ENCODE data around the gene BRSK2. TPM values are rescaled to one million over a fixed set of nuclear protein-coding genes. Genes with fewer than 3 reads are reported as not detected.

BRSK2 gene
- total RNA-seq, 1 donor from 2014 or later, result 6.9 TPM

GRCh38 chr11:1403721-1404460, 14.2 kb downstream of the BRSK2 start:
- Mint-ChIP-seq H3K36me3 (ENCODE audit: low read depth) (no peaks in the 10 kb centered on the region), H3K27me3 (ENCODE audit: low read depth) (no peaks in the 10 kb centered on the region), H3K4me3 (ENCODE audit: unreplicated experiment) (no peak overlapping the region), H3K4me1 (ENCODE audit: low read depth) (peaks cover 2% of the 10 kb centered on the region), H3K27ac (ENCODE audit: unreplicated experiment) (no peak overlapping the region), H3K9me3 (ENCODE audit: low read depth) (no peaks in the 10 kb centered on the region)
- DNase-seq (ENCODE audit: low spot score), result no peak
- TF ChIP-seq, protein P1, sequence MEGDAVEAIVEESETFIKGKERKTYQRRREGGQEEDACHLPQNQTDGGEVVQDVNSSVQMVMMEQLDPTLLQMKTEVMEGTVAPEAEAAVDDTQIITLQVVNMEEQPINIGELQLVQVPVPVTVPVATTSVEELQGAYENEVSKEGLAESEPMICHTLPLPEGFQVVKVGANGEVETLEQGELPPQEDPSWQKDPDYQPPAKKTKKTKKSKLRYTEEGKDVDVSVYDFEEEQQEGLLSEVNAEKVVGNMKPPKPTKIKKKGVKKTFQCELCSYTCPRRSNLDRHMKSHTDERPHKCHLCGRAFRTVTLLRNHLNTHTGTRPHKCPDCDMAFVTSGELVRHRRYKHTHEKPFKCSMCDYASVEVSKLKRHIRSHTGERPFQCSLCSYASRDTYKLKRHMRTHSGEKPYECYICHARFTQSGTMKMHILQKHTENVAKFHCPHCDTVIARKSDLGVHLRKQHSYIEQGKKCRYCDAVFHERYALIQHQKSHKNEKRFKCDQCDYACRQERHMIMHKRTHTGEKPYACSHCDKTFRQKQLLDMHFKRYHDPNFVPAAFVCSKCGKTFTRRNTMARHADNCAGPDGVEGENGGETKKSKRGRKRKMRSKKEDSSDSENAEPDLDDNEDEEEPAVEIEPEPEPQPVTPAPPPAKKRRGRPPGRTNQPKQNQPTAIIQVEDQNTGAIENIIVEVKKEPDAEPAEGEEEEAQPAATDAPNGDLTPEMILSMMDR (IDR thresholded peaks at IDR 0.05), result no peak

DNA sequence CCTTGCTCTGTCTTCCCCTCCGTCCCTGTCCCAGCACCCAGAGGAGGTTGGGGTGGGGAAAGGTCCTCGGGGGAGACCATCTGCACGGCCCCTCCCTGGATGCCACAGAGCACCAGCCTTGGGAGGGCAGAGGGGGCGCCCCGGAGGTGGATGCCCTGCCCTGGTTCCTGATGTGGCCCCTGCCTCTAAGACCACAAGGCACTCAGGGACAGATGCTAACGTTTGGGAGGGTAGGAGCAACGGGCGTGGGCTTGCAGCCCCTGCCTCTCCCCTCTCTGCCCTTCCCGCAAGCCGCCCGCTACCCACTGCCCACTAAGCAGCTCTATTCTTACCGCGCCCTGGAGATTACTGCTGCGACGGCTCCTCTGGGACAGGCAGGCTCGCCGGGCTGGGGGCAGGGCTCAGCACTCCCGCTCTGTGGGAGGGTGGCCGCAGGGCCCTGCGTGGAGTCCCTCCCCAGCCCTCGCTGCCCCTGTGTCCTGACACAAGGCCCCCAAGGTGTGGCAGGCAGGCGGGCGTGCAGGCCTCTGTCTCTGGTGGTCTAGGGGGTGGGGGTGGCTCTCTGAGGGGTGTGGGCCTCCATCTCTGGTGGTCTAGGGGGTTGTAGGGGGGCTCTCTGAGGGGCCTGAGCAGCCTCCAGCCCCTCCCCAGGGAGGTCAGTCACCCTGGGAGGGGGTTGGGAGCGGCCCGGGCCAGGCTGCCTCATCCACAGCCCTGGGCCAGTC, 14.9 kb downstream of the BRSK2 start:
- DNase-seq (ENCODE audit: low spot score), result no peak
- no peaks in the 10 kb centered on the region for H3K36me3 Mint-ChIP-seq (ENCODE audit: low read depth)
- no peaks in the 10 kb centered on the region for H3K9me3 Mint-ChIP-seq (ENCODE audit: low read depth)
- no peaks in the 10 kb centered on the region for H3K27me3 Mint-ChIP-seq (ENCODE audit: low read depth)
- H3K27ac Mint-ChIP-seq (ENCODE audit: unreplicated experiment), result no peak overlapping the region
- peaks cover 2% of the 10 kb centered on the region for H3K4me1 Mint-ChIP-seq (ENCODE audit: low read depth)
- TF ChIP-seq, protein P1 (IDR thresholded peaks at IDR 0.05), result no peak
- H3K4me3 Mint-ChIP-seq (ENCODE audit: unreplicated experiment), result no peak overlapping the region

DNA sequence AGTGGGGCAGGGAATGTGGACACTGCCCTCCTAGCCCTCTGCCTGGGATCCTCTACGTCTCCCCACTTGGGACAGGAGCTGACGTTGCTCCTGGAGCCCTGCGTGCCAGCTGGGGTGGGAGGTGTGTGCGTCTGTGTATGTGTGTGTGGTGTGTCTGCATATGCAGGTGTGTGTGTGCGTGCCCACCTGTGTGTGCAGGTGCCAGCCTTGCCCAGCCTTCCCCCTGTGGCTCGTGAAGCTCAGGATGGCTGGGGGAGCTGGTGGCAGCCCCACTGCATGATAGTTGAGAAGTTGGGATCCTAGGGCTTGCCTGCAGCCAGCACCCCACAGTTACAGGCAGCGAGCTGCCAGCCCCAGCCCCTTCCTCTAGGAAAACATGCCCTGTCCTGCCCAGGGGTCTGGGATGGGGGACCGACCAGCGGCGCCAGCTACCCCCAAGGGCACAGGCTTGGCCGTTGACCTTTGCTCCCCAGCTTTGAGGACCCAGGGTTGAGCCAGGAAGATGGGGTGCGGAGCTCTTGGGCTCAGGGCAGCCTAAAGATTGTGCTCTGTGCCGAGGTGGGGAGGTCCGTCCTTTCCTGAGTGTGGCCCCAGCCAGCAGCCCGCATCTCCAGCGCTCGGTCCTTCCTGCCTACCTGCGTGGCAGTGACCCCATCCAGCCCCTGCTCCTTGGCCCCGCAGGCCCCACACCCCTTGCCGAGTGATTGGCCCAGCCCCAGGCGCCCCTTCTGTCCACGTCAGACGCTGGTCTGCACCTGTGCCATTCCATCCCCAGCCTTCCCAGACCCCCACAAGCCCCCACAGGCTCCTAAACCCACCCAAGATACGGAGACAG, 15.7 kb downstream of the BRSK2 start:
- TF ChIP-seq, protein P1 (IDR thresholded peaks at IDR 0.05), result no peak
- Mint-ChIP-seq H3K27me3 (ENCODE audit: low read depth) (no peaks in the 10 kb centered on the region), H3K36me3 (ENCODE audit: low read depth) (no peaks in the 10 kb centered on the region), H3K4me3 (ENCODE audit: unreplicated experiment) (no peak overlapping the region), H3K4me1 (ENCODE audit: low read depth) (peaks cover 2% of the 10 kb centered on the region), H3K27ac (ENCODE audit: unreplicated experiment) (no peak overlapping the region), H3K9me3 (ENCODE audit: low read depth) (no peaks in the 10 kb centered on the region)
- no peak for DNase-seq (ENCODE audit: low spot score)

GRCh38 chr11:1406571-1407485, 17.1 kb downstream of the BRSK2 start:
- TF ChIP-seq, protein P1 (IDR thresholded peaks at IDR 0.05), result no peak
- no peaks in the 10 kb centered on the region for H3K27me3 Mint-ChIP-seq (ENCODE audit: low read depth)
- no peak for DNase-seq (ENCODE audit: low spot score)
- H3K4me3 Mint-ChIP-seq (ENCODE audit: unreplicated experiment), result no peak overlapping the region
- no peaks in the 10 kb centered on the region for H3K4me1 Mint-ChIP-seq (ENCODE audit: low read depth)
- H3K9me3 Mint-ChIP-seq (ENCODE audit: low read depth), result no peaks in the 10 kb centered on the region
- H3K27ac Mint-ChIP-seq (ENCODE audit: unreplicated experiment), result no peak overlapping the region
- no peaks in the 10 kb centered on the region for H3K36me3 Mint-ChIP-seq (ENCODE audit: low read depth)

Measured in chondrocyte (in vitro differentiated cells).